Skeletal muscle satellite cell (primary cell): ENCODE results near the gene HOXA7.

Experiments used
- H3K27me3 ChIP-seq: 2 replicates; pipeline ENCODE4 v1.7.0; 2013; ENCODE audit warnings: low read length; ENCODE audit not compliant: control insufficient read depth, insufficient read depth
- H3K36me3 ChIP-seq: 2 replicates; pipeline ENCODE4 v1.7.0; 2013; ENCODE audit warnings: mild to moderate bottlenecking, control low read depth, low read length; ENCODE audit not compliant: insufficient read depth
- H3K4me1 ChIP-seq: 2 replicates; pipeline ENCODE4 v1.7.0; 2013; ENCODE audit warnings: low read length; ENCODE audit not compliant: control insufficient read depth, insufficient read depth
- H3K4me2 ChIP-seq: 2 replicates; pipeline ENCODE4 v1.7.0; 2013; ENCODE audit warnings: mild to moderate bottlenecking, low read length
- H3K4me3 ChIP-seq: 2 replicates; pipeline ENCODE4 v1.7.0; 2013; ENCODE audit warnings: low read length
- H3K9ac ChIP-seq: 2 replicates; pipeline ENCODE4 v1.7.0; 2013; ENCODE audit warnings: mild to moderate bottlenecking, low read depth, low read length, moderate library complexity
- H3K9me3 ChIP-seq: replicated peaks from 2 replicates; pipeline ENCODE4 v1.7.0; 2013; ENCODE audit warnings: mild to moderate bottlenecking, control low read depth, low read length

Gene HOXA7

GRCh38 chr7:27151931-27152815 lies 4.3 kb downstream of the HOXA7 start, which contains the start of gene HOXA3:
Gene HOXA3 (minus strand): TSS chr7:27152583. CDS start chr7:27110640, 41,943 bp downstream.
- H3K4me3 ChIP-seq, result peak within 1 kb of the TSS; percentile 83
- no peaks in the 10 kb centered on the region for H3K9me3 ChIP-seq
- H3K36me3 ChIP-seq, result no peaks in the 10 kb centered on the region
- peaks cover 60% of the 10 kb centered on the region for H3K4me1 ChIP-seq
- peak within 1 kb of the TSS; percentile 98 for H3K4me2 ChIP-seq
- peak within 1 kb of the TSS; percentile 89 for H3K9ac ChIP-seq
- H3K27me3 ChIP-seq, result no peaks in the 10 kb centered on the region

- Histone ChIP-seq H3K9me3 (no peaks in the 10 kb centered on the region), H3K4me3 (peak overlapping the region; percentile 83), H3K36me3 (peaks cover 4% of the 10 kb centered on the region), H3K4me2 (peak overlapping the region; percentile 98), H3K27me3 (no peaks in the 10 kb centered on the region), H3K9ac (peak overlapping the region; percentile 89), H3K4me1 (peaks cover 60% of the 10 kb centered on the region)
Measured at GRCh38 chr7:27151341-27151930, 5.0 kb downstream of the HOXA7 start.

GRCh38 chr7:27150568-27151340 lies 5.7 kb downstream of the HOXA7 start:
- Histone ChIP-seq H3K27me3 (no peaks in the 10 kb centered on the region), H3K36me3 (peaks cover 11% of the 10 kb centered on the region), H3K4me1 (peaks cover 60% of the 10 kb centered on the region), H3K9ac (peak overlapping the region; percentile 89), H3K4me3 (peak overlapping the region; percentile 83), H3K9me3 (no peaks in the 10 kb centered on the region), H3K4me2 (peak overlapping the region; percentile 98)

- Histone ChIP-seq H3K9ac (peak overlapping the region; percentile 89), H3K9me3 (no peaks in the 10 kb centered on the region), H3K4me1 (peaks cover 54% of the 10 kb centered on the region), H3K27me3 (no peaks in the 10 kb centered on the region), H3K4me3 (peak overlapping the region; percentile 83), H3K4me2 (peak overlapping the region; percentile 98), H3K36me3 (peaks cover 18% of the 10 kb centered on the region)
Measured at GRCh38 chr7:27149842-27150567, 6.5 kb downstream of the HOXA7 start.

GRCh38 chr7:27148756-27149641 lies 7.5 kb downstream of the HOXA7 start:
- H3K4me2 ChIP-seq, result peak overlapping the region; percentile 98
- H3K4me1 ChIP-seq, result peaks cover 52% of the 10 kb centered on the region
- H3K27me3 ChIP-seq, result no peaks in the 10 kb centered on the region
- peak overlapping the region; percentile 89 for H3K9ac ChIP-seq
- no peaks in the 10 kb centered on the region for H3K9me3 ChIP-seq
- peaks cover 28% of the 10 kb centered on the region for H3K36me3 ChIP-seq
- peak overlapping the region; percentile 72 for H3K4me3 ChIP-seq

- Histone ChIP-seq H3K4me2 (peak overlapping the region; percentile 98), H3K36me3 (peaks cover 30% of the 10 kb centered on the region), H3K4me3 (peak overlapping the region; percentile 72), H3K4me1 (peaks cover 45% of the 10 kb centered on the region), H3K9me3 (no peaks in the 10 kb centered on the region), H3K9ac (peak overlapping the region; percentile 89), H3K27me3 (no peaks in the 10 kb centered on the region)
Measured at GRCh38 chr7:27148031-27148755, 8.3 kb downstream of the HOXA7 start.

- no peaks in the 10 kb centered on the region for H3K27me3 ChIP-seq
- H3K36me3 ChIP-seq, result peaks cover 33% of the 10 kb centered on the region
- peak within 1 kb of the TSS; percentile 72 for H3K4me3 ChIP-seq
- peaks cover 37% of the 10 kb centered on the region for H3K4me1 ChIP-seq
- H3K9me3 ChIP-seq, result no peaks in the 10 kb centered on the region
- H3K4me2 ChIP-seq, result peak within 1 kb of the TSS; percentile 98
- H3K9ac ChIP-seq, result peak within 1 kb of the TSS; percentile 89
Measured at GRCh38 chr7:27147199-27148030, 9.1 kb downstream of the HOXA7 start, which contains the start of gene HOXA6. Gene HOXA6 (minus strand): TSS chr7:27147774. CDS start chr7:27147749, 25 bp downstream.

- Histone ChIP-seq H3K27me3 (no peaks in the 10 kb centered on the region), H3K9me3 (no peaks in the 10 kb centered on the region), H3K4me1 (peaks cover 33% of the 10 kb centered on the region), H3K4me3 (no peak overlapping the region), H3K9ac (no peak overlapping the region), H3K36me3 (peaks cover 36% of the 10 kb centered on the region), H3K4me2 (peak overlapping the region; percentile 98)
Measured at GRCh38 chr7:27146491-27147198, 9.8 kb downstream of the HOXA7 start.

GRCh38 chr7:27145914-27146412 lies 10.5 kb downstream of the HOXA7 start:
- H3K4me3 ChIP-seq, result no peak overlapping the region
- no peaks in the 10 kb centered on the region for H3K9me3 ChIP-seq
- peaks cover 33% of the 10 kb centered on the region for H3K4me1 ChIP-seq
- H3K27me3 ChIP-seq, result no peaks in the 10 kb centered on the region
- peaks cover 42% of the 10 kb centered on the region for H3K36me3 ChIP-seq
- H3K9ac ChIP-seq, result no peak overlapping the region
- H3K4me2 ChIP-seq, result no peak overlapping the region
